Astrocyte of the spinal cord (primary cell): ENCODE measurements around the gene SUPT3H.
A peak's percentile ranks its signal among the peaks of the same experiment; 100 is the strongest.

ENCODE experiments used
- DNase-seq: peaks from one replicate; pipeline ENCODE4 v3.0.0; 2011; ENCODE audit warnings: low read depth, low spot score
- H3K4me3 ChIP-seq: 2 replicates; pipeline ENCODE4 v1.5.1; 2011; ENCODE audit warnings: low read depth, mild to moderate bottlenecking, low read length, moderate library complexity
- in situ Hi-C: cut with HindIII; loops from 2 replicates; pipeline ENCODE4 v1.10.0; 2017; ENCODE audit warnings: low sequenced_read_pairs
- TF ChIP-seq, protein P1 (sequence below): IDR thresholded peaks from 2 replicates; pipeline ENCODE4 v1.5.1; 2012; ENCODE audit warnings: low read depth, mild to moderate bottlenecking, low read length, inconsistent platforms

SUPT3H gene

GRCh38 chr6:44789806-44790205 is 587.9 kb downstream of the SUPT3H start:
- in situ Hi-C loops = no loop called here
- TF ChIP-seq, protein P1, sequence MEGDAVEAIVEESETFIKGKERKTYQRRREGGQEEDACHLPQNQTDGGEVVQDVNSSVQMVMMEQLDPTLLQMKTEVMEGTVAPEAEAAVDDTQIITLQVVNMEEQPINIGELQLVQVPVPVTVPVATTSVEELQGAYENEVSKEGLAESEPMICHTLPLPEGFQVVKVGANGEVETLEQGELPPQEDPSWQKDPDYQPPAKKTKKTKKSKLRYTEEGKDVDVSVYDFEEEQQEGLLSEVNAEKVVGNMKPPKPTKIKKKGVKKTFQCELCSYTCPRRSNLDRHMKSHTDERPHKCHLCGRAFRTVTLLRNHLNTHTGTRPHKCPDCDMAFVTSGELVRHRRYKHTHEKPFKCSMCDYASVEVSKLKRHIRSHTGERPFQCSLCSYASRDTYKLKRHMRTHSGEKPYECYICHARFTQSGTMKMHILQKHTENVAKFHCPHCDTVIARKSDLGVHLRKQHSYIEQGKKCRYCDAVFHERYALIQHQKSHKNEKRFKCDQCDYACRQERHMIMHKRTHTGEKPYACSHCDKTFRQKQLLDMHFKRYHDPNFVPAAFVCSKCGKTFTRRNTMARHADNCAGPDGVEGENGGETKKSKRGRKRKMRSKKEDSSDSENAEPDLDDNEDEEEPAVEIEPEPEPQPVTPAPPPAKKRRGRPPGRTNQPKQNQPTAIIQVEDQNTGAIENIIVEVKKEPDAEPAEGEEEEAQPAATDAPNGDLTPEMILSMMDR = no peak
- no peak for DNase-seq
- H3K4me3 ChIP-seq = no peak overlapping the region

GRCh38 chr6:44789061-44789460 is 588.7 kb downstream of the SUPT3H start:
- no peak overlapping the region for H3K4me3 ChIP-seq
- DNase-seq = no peak
- TF ChIP-seq, protein P1 = no peak
- in situ Hi-C loops = no loop called here

DNA sequence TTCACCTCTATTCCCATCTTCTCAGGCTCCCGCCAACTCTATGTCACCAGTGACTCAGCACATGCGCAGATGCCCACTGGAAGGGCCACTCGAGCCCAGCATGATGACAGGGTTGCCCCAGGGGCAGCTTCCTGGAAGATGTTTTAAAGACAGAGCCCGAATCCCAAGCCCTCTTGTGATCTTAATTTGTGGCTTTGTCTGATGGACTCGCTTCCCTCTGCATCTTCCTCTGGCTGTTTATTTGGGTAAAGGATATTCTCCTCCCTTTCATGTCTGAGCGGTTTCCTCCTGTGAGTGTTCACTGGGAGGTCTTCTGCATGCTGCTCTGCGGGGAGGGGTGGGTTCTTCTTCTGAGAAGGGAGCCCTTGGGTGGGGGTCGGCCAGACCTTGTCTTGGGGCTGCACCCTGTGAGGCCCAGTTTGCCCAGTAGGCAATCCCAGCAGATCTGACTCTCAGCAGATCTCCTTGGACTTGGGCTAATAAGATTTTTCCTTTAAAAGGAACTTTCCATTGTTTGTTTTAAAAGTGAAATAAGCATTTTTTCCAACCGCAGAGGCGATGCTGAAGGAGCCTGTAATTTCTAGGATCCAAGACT is 589.2 kb downstream of the SUPT3H start:
- H3K4me3 ChIP-seq = no peak overlapping the region
- TF ChIP-seq, protein P1 = no peak
- DNase-seq = peak; percentile 58
- in situ Hi-C loops = no loop called here

- H3K4me3 ChIP-seq = no peak overlapping the region
- TF ChIP-seq, protein P1 = no peak
- no peak for DNase-seq
- in situ Hi-C loops = no loop called here
Observed at GRCh38 chr6:44787254-44787834, 590.4 kb downstream of the SUPT3H start.

GRCh38 chr6:44785130-44785529 is 592.6 kb downstream of the SUPT3H start:
- H3K4me3 ChIP-seq = no peak overlapping the region
- in situ Hi-C loops = no loop called here
- TF ChIP-seq, protein P1 = no peak
- DNase-seq = no peak

- H3K4me3 ChIP-seq = no peak overlapping the region
- DNase-seq = no peak
- in situ Hi-C loops = no loop called here
- TF ChIP-seq, protein P1 = no peak
Observed at GRCh38 chr6:44784195-44784594, 593.5 kb downstream of the SUPT3H start.
